H1 (cell line): ENCODE measurements around the gene DHRS9. TPM values are rescaled to one million over a fixed set of nuclear protein-coding genes. Genes with fewer than 3 reads are reported as not detected.
A peak's percentile ranks its signal among the peaks of the same experiment; 100 is the strongest.

Source experiments
- CTCF ChIA-PET: fragments of 300-600 bp; sonication (Branson Sonifier 250); formaldehyde crosslinking; loops from one replicate; lab custom pipeline; 2021; ENCODE audit not compliant: partially characterized antibody; lab: Charles Lee
- POLR2A ChIA-PET: fragments of 300-600 bp; sonication (Branson Sonifier 250); formaldehyde crosslinking; loops from one replicate; lab custom pipeline; 2021; ENCODE audit warnings: inconsistent platforms; ENCODE audit not compliant: partially characterized antibody; lab: Charles Lee
- DNase-seq, 2 experiments: peaks; one replicate each; pipeline versions ENCODE4 v3.0.0 to v3.0.0-alpha.2; 2010 to 2022; ENCODE audit warnings: low spot score in 2 of 2, low read depth in 1 of 2, mixed read lengths in 1 of 2
- FAIRE-seq: peaks from 2 replicates; lab custom pipeline; 2011; peaks lifted over from hg19 to GRCh38; lab: Jason Lieb, UNC
- H2AFZ ChIP-seq: 2 replicates; pipeline ENCODE4 v1.8.1; 2012; ENCODE audit warnings: low read length, inconsistent platforms
- H2AK5ac ChIP-seq: 2 replicates; pipeline ENCODE4 v1.6.1; 2013; ENCODE audit warnings: low read depth, low read length
- H2BK120ac ChIP-seq: replicated peaks from 2 replicates; pipeline ENCODE3; 2013; ENCODE audit warnings: low read depth, low read length, inconsistent platforms
- H2BK12ac ChIP-seq: 2 replicates; pipeline ENCODE4 v1.6.1; 2013; ENCODE audit warnings: low read depth, low read length
- H2BK15ac ChIP-seq: 2 replicates; pipeline ENCODE4 v1.6.1; 2013; ENCODE audit warnings: low read length
- H2BK20ac ChIP-seq: 2 replicates; pipeline ENCODE4 v1.6.1; 2013; ENCODE audit warnings: low read length
- H2BK5ac ChIP-seq: 2 replicates; pipeline ENCODE4 v1.6.1; 2013; ENCODE audit warnings: low read depth, low read length
- H3K14ac ChIP-seq: 2 replicates; pipeline ENCODE4 v1.6.1; 2013; ENCODE audit warnings: inconsistent platforms; ENCODE audit not compliant: insufficient read length
- H3K18ac ChIP-seq: 2 replicates; pipeline ENCODE4 v1.6.1; 2013; ENCODE audit warnings: low read length; ENCODE audit errors: extremely low read depth
- H3K23ac ChIP-seq: 2 replicates; pipeline ENCODE4 v1.6.1; 2013; ENCODE audit warnings: inconsistent platforms; ENCODE audit not compliant: insufficient read length
- H3K23me2 ChIP-seq: 2 replicates; pipeline ENCODE4 v1.6.1; 2013; ENCODE audit warnings: low read depth, low read length
- H3K27ac ChIP-seq: 2 replicates; pipeline ENCODE4 v1.6.1; 2011; ENCODE audit warnings: low read depth, low read length, inconsistent platforms
- H3K27me3 ChIP-seq, 4 experiments: replicated peaks in 1 of 4; 1 replicate in 1 of 4; 2 replicates in 3 of 4; pipeline versions ENCODE4 v1.6.1 to v1.8.1; 2011 to 2013; ENCODE audit warnings: low read length in 3 of 4, mild to moderate bottlenecking in 3 of 4, inconsistent platforms in 2 of 4, mixed read lengths in 2 of 4, moderate library complexity in 1 of 4; ENCODE audit not compliant: control insufficient read depth in 3 of 4, insufficient read depth in 3 of 4; ENCODE audit errors: extremely low read depth in 1 of 4
- H3K36me3 ChIP-seq, 4 experiments: 2 replicates each; pipeline versions ENCODE4 v1.6.1 to v1.8.1; 2011 to 2013; ENCODE audit warnings: mild to moderate bottlenecking in 4 of 4, low read length in 3 of 4, moderate library complexity in 2 of 4, control low read depth in 1 of 4, inconsistent platforms in 1 of 4; ENCODE audit not compliant: insufficient read depth in 4 of 4, control insufficient read depth in 2 of 4
- H3K4ac ChIP-seq: replicated peaks from 2 replicates; pipeline ENCODE3; 2013; ENCODE audit warnings: low read length, low read depth, mixed read lengths, inconsistent platforms; ENCODE audit not compliant: insufficient read length
- H3K4me1 ChIP-seq, 4 experiments: replicated peaks in 1 of 4; 1 replicate in 1 of 4; 2 replicates in 3 of 4; pipeline versions ENCODE4 v1.6.1 to v1.8.1; 2011 to 2013; ENCODE audit warnings: low read length in 3 of 4, inconsistent platforms in 2 of 4, mixed read lengths in 1 of 4; ENCODE audit not compliant: insufficient read depth in 4 of 4, control insufficient read depth in 3 of 4
- H3K4me2 ChIP-seq, 2 experiments: 2 replicates each; pipeline versions ENCODE4 v1.6.1 to v1.8.1; 2011 to 2013; ENCODE audit warnings: low read depth in 2 of 2, low read length in 2 of 2, control low read depth in 1 of 2, inconsistent platforms in 1 of 2, mild to moderate bottlenecking in 1 of 2; ENCODE audit not compliant: insufficient read depth in 1 of 2
- H3K4me3 ChIP-seq, 4 experiments: fragments of 200-600, 300-600 bp in 1 of 4; sonication (generic), shearing (Covaris generic), sonication (Bioruptor Twin) in 1 of 4; 2 replicates each; pipeline versions ENCODE4 v1.5.1 to v1.8.1; 2011 to 2016; ENCODE audit warnings: low read length in 4 of 4, low read depth in 3 of 4, control low read depth in 2 of 4, inconsistent platforms in 2 of 4, mild to moderate bottlenecking in 2 of 4, mixed read lengths in 1 of 4, moderate library complexity in 1 of 4; ENCODE audit not compliant: insufficient read depth in 2 of 4; ENCODE audit errors: extremely low read depth in 1 of 4
- H3K56ac ChIP-seq: replicated peaks from 2 replicates; pipeline ENCODE3; 2013; ENCODE audit warnings: low read depth, mild to moderate bottlenecking, mixed read lengths, low read length, inconsistent platforms; ENCODE audit not compliant: insufficient read length
- H3K79me1 ChIP-seq: 2 replicates; pipeline ENCODE4 v1.6.1; 2013; ENCODE audit warnings: low read depth, low read length, control low read depth
- H3K79me2 ChIP-seq, 2 experiments: 2 replicates each; pipeline versions ENCODE4 v1.6.1 to v1.8.1; 2012 to 2013; ENCODE audit warnings: low read length in 2 of 2, mild to moderate bottlenecking in 2 of 2, inconsistent platforms in 1 of 2; ENCODE audit not compliant: insufficient read depth in 2 of 2, control insufficient read depth in 1 of 2
- H3K9ac ChIP-seq, 4 experiments: replicated peaks in 1 of 4; 1 replicate in 1 of 4; 2 replicates in 3 of 4; pipeline versions ENCODE4 v1.6.1 to v1.8.1; 2011 to 2013; ENCODE audit warnings: low read depth in 3 of 4, low read length in 3 of 4, control low read depth in 2 of 4, mild to moderate bottlenecking in 2 of 4, moderate library complexity in 2 of 4, inconsistent platforms in 1 of 4; ENCODE audit errors: extremely low read depth in 1 of 4
- H3K9me3 ChIP-seq, 2 experiments: 2 replicates each; pipeline versions ENCODE4 v1.6.1 to v1.8.1; 2012 to 2013; ENCODE audit warnings: mild to moderate bottlenecking in 2 of 2, moderate library complexity in 2 of 2, control low read depth in 1 of 2, inconsistent platforms in 1 of 2, low read depth in 1 of 2, low read length in 1 of 2, mixed read lengths in 1 of 2; ENCODE audit not compliant: insufficient read depth in 2 of 2
- H4K20me1 ChIP-seq, 2 experiments: replicated peaks in 1 of 2; 2 replicates each; pipeline versions ENCODE3 to v1.8.1; 2011 to 2013; ENCODE audit warnings: inconsistent platforms in 2 of 2, low read length in 2 of 2, mild to moderate bottlenecking in 1 of 2; ENCODE audit not compliant: insufficient read depth in 2 of 2, control insufficient read depth in 1 of 2
- H4K5ac ChIP-seq: 2 replicates; pipeline ENCODE4 v1.6.1; 2013; ENCODE audit warnings: low read length, low read depth, mixed read lengths, inconsistent platforms; ENCODE audit not compliant: insufficient read length
- H4K8ac ChIP-seq: 2 replicates; pipeline ENCODE4 v1.8.0; 2013; ENCODE audit warnings: mild to moderate bottlenecking, moderate library complexity, low read length, inconsistent platforms; ENCODE audit not compliant: insufficient read depth; ENCODE audit errors: extremely low read depth
- H4K91ac ChIP-seq: replicated peaks from 2 replicates; pipeline ENCODE3; 2013; ENCODE audit warnings: low read length, mixed read lengths, inconsistent platforms; ENCODE audit not compliant: insufficient read length
- ASH2L ChIP-seq: fragments of 200-600, 300-600 bp; sonication (generic); IDR thresholded peaks from one replicate; pipeline ENCODE4 v1.7.1; 2017; ENCODE audit warnings: low read length
- ATF2 ChIP-seq: IDR thresholded peaks from 2 replicates; pipeline ENCODE4 v1.6.1; 2012; ENCODE audit warnings: low read length, inconsistent platforms
- RAD21 ChIP-seq, 2 experiments: IDR thresholded peaks in 1 of 2; conservative IDR thresholded peaks in 1 of 2; 2 replicates each; pipeline ENCODE4 v1.6.1; 2011; ENCODE audit warnings: low read depth in 2 of 2, low read length in 2 of 2, improper control_type of control experiment in 1 of 2, inconsistent platforms in 1 of 2, mild to moderate bottlenecking in 1 of 2, moderate library complexity in 1 of 2
- TAF7 ChIP-seq: optimal IDR thresholded peaks from 2 replicates; pipeline ENCODE3; 2011; ENCODE audit warnings: low read depth, mild to moderate bottlenecking, inconsistent platforms, low read length, moderate library complexity, borderline replicate concordance
- USF2 ChIP-seq: IDR thresholded peaks from 2 replicates; pipeline ENCODE4 v1.6.1; 2011; ENCODE audit warnings: low read length, improper control_type of control experiment
- WGBS, 2 experiments: shearing (Covaris generic) in 1 of 2; methylation state at CpG; one replicate each; pipeline versions ENCODE4 v1.1.6 to v1.1.7; 2013 to 2015; ENCODE audit warnings: low lambda C conversion rate in 2 of 2, mixed read lengths in 2 of 2, inconsistent platforms in 1 of 2, low coverage in 1 of 2, missing lambda C conversion rate in 1 of 2; ENCODE audit not compliant: insufficient replicate concordance in 2 of 2, insufficient coverage in 1 of 2, insufficient read length in 1 of 2; ENCODE audit errors: extremely low coverage in 1 of 2, missing lambda C conversion rate in 1 of 2; 5-methylcytosine and 5-hydroxymethylcytosine counted together
- polyA plus RNA-seq, 7 experiments: library from polyadenylated mRNA; depleted of rRNA in 3 of 7; stranded (reverse) in 5 of 7; unstranded in 2 of 7; fragments of >200 nt in 5 of 7; fragments of 200-250 nt in 2 of 7; gene quantifications; 1 replicate in 5 of 7; 2 replicates in 1 of 7; 4 replicates in 1 of 7; pipeline versions ENCODE4 v1.2.1 to v1.2.3, GENCODE V29; 2011 to 2013; ENCODE audit warnings: missing spikeins in 2 of 7, mixed read lengths in 2 of 7
- total RNA-seq: library from RNA; stranded (reverse); fragmentation: NEBNext Ultra II Directional; extraction: Animal tissue kit (Norgen Biotek cat#: 25700); gene quantifications from 2 replicates; pipeline ENCODE4 v1.2.1, GENCODE V29; 2021

DHRS9 gene
- total and polyA plus RNA-seq, 2 of the 8 experiments (the other 6 are each of a cell fraction or from before 2014, with no cell fraction given) = not detected

- Histone ChIP-seq H3K4me2 (peak overlapping the region in 1 of 2 experiments; percentile 36; a peak in 2 of 4 replicates), H3K56ac (no peak overlapping the region), H3K27ac (no peak overlapping the region)
Measured at GRCh38 chr2:169139993-169140767, 70.8 kb downstream of the DHRS9 start.

More at GRCh38 chr2:169139993-169140767, 70.8 kb downstream of the DHRS9 start:
- H4K5ac ChIP-seq = no peak overlapping the region
- no peak overlapping the region for H2BK12ac ChIP-seq
- H3K4ac ChIP-seq = no peak overlapping the region
- H3K79me2 ChIP-seq = no peaks in the 10 kb centered on the region
- H3K18ac ChIP-seq = no peak overlapping the region
- H3K79me1 ChIP-seq = no peaks in the 10 kb centered on the region
- peaks cover 0 to 10% (median 7%) of the 10 kb centered on the region in 4 experiments; a peak in 5 of 7 replicates for H3K4me1 ChIP-seq
- ChIA-PET POLR2A (no interaction called here), CTCF (interaction anchor here (0.8 to 7.1 kb wide), 19 partner anchors 9 to 259 kb away, joined by 3 to 74 read pairs (median 4); no protein-coding TSS in a partner anchor)
- H2BK120ac ChIP-seq = no peak overlapping the region
- no peak overlapping the region for H2BK20ac ChIP-seq
- no peak overlapping the region for H3K9ac ChIP-seq
- 45% methylated on average over 7 of the region's 8 CpGs; no CpG with 5 or more reads in 1 of the 2 experiments for WGBS, 2 experiments
- no peak overlapping the region for H3K23ac ChIP-seq
- DNase-seq (no peak), FAIRE-seq (no peak)
- H3K23me2 ChIP-seq = no peaks in the 10 kb centered on the region
- H3K9me3 ChIP-seq = no peaks in the 10 kb centered on the region
- H3K4me3 ChIP-seq = no peak overlapping the region
- no peak overlapping the region for H2BK15ac ChIP-seq
- no peak overlapping the region for H4K8ac ChIP-seq
- no peaks in the 10 kb centered on the region for H3K36me3 ChIP-seq
- no peak for TF ChIP-seq ATF2
- no peak for TF ChIP-seq USF2
- no peak for TF ChIP-seq RAD21 (IDR thresholded peaks at IDR 0.05 in 1 of 2, conservative IDR thresholded peaks at IDR 0.05 in 1 of 2; ENCODE audit: low read depth in 2 of 2, low read length in 2 of 2)
- TF ChIP-seq TAF7 = no peak
- peak; percentile 36 for TF ChIP-seq ASH2L
- no peaks in the 10 kb centered on the region for H4K20me1 ChIP-seq
- H2AK5ac ChIP-seq = no peak overlapping the region
- no peaks in the 10 kb centered on the region for H3K27me3 ChIP-seq
- no peak overlapping the region for H3K14ac ChIP-seq
- 0 out of 2 replicates have a peak overlapping the region, but pooled peaks have one; percentile 45 for H2AFZ ChIP-seq
- H2BK5ac ChIP-seq = no peak overlapping the region
- no peak overlapping the region for H4K91ac ChIP-seq
